Right lobe of liver (tissue), 6 donors: ENCODE data around the gene MEIKIN. TPM values are rescaled to one million over a fixed set of nuclear protein-coding genes. Genes with fewer than 3 reads are reported as not detected.

Experiments
- ATAC-seq, 4 donors: fragments of 200-7000 bp; cut with Tn5 transposase; one replicate each; pipeline ENCODE4 v1.9.1; 2020; ENCODE audit warnings: mild to moderate bottlenecking in 4 of 4, moderate library complexity in 4 of 4
- DNase-seq, 3 donors: peaks; one replicate each; pipeline ENCODE4 v3.0.0-alpha.2; 2020
- H3K27ac ChIP-seq, 3 donors: fragments of 200-600 bp; one replicate each; pipeline ENCODE4 v1.8.0; 2022
- H3K27me3 ChIP-seq, 2 donors: fragments of 200-600 bp; one replicate each; pipeline ENCODE4 v1.8.0; 2022
- H3K36me3 ChIP-seq, 4 donors: fragments of 200-600 bp; sonication (generic) in 1 of 4; one replicate each; pipeline versions ENCODE4 v1.5.1 to v1.8.0; 2017 to 2022; ENCODE audit warnings: control low read depth in 1 of 4
- H3K4me1 ChIP-seq, 4 donors: fragments of 200-600 bp; sonication (generic) in 1 of 4; one replicate each; pipeline versions ENCODE4 v1.5.1 to v1.8.0; 2017 to 2022; ENCODE audit warnings: control low read depth in 1 of 4
- H3K4me3 ChIP-seq, 3 donors: fragments of 200-600 bp; one replicate each; pipeline ENCODE4 v1.8.0; 2022
- H3K9me3 ChIP-seq, 4 donors: fragments of 200-600 bp; sonication (generic) in 1 of 4; one replicate each; pipeline versions ENCODE4 v1.5.1 to v1.8.0; 2017 to 2022; ENCODE audit warnings: control low read depth in 1 of 4
- POLR2A ChIP-seq: fragments of 450-650 bp; IDR thresholded peaks from one replicate; pipeline ENCODE4 v1.6.1; 2017; ENCODE audit warnings: antibody characterized with exemption, mild to moderate bottlenecking
- WGBS: methylation state at CpG from one replicate; pipeline ENCODE4 v1.1.6; 2018; ENCODE audit warnings: low coverage, low lambda C conversion rate; ENCODE audit not compliant: insufficient coverage; ENCODE audit errors: missing lambda C conversion rate; 5-methylcytosine and 5-hydroxymethylcytosine counted together
- intact Hi-C, 2 donors: fragments of 100-400 bp; cut with DNase I; formaldehyde crosslinking; loops; one replicate each; pipeline versions ENCODE4 v1.11.2 to v1.14.1; 2022
- total RNA-seq, 6 experiments: library from RNA; depleted of rRNA in 2 of 6; stranded (reverse); fragments of >200 nt in 2 of 6; fragmentation: NEBNext Ultra II Directional in 3 of 6; extraction: Animal tissue kit (Norgen Biotek cat#: 25700) in 3 of 6; gene quantifications; one replicate each; pipeline versions ENCODE4 v1.1.0 to v1.2.4, GENCODE V29; 2016 to 2023
- TF ChIP-seq, protein P1 (sequence below), 4 donors: fragments of 200-600 bp in 3 of 4; fragments of 450-650 bp in 1 of 4; IDR thresholded peaks; one replicate each; pipeline versions ENCODE4 v1.5.1 to v1.8.0; 2016 to 2022; ENCODE audit warnings: antibody characterized with exemption in 4 of 4, mild to moderate bottlenecking in 2 of 4
- donor health status: DM: no; HTN: yes; CAD: no.
- donor health status: DM: no; HTN: no; CAD: no.
- donor health status: DM: no; HTN: no; CAD: no.
- donor health status: DM: no; HTN: yes; CAD: no.
- donor health status: DM: no; HTN: yes; CAD: no.

MEIKIN gene
- total RNA-seq, 6 experiments from 2014 or later, result 0.55 TPM; not detected in 5

DNA sequence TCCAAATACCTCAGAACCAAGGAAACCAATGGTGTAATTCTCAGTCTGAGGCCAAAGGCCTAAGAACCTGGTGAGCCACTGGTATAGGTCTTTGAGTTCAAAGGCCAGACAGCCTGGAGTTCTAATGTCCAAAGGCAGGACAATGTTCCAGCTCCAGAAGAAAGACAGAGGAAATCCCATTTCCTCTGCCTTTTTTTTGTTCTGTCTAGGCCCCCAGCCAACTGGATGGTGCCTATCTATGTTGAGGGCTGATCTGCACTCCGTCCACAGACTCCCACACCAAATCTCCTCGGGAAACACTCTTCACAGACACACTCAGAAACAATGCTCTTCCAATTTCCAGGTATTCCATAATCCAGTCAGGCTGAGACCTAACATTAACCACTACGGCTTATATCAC lies 178.8 kb downstream of the MEIKIN start:
- Histone ChIP-seq H3K27me3 (no peaks in the 10 kb centered on the region), H3K4me3 (no peak overlapping the region), H3K36me3 (no peaks in the 10 kb centered on the region), H3K4me1 (peaks cover 0 to 7% (median 0%) of the 10 kb centered on the region in 4 donors), H3K9me3 (no peaks in the 10 kb centered on the region), H3K27ac (no peak overlapping the region)
- TF ChIP-seq, protein P1, sequence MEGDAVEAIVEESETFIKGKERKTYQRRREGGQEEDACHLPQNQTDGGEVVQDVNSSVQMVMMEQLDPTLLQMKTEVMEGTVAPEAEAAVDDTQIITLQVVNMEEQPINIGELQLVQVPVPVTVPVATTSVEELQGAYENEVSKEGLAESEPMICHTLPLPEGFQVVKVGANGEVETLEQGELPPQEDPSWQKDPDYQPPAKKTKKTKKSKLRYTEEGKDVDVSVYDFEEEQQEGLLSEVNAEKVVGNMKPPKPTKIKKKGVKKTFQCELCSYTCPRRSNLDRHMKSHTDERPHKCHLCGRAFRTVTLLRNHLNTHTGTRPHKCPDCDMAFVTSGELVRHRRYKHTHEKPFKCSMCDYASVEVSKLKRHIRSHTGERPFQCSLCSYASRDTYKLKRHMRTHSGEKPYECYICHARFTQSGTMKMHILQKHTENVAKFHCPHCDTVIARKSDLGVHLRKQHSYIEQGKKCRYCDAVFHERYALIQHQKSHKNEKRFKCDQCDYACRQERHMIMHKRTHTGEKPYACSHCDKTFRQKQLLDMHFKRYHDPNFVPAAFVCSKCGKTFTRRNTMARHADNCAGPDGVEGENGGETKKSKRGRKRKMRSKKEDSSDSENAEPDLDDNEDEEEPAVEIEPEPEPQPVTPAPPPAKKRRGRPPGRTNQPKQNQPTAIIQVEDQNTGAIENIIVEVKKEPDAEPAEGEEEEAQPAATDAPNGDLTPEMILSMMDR (IDR thresholded peaks at IDR 0.05), result no peak
- TF ChIP-seq POLR2A, result no peak
- intact Hi-C loops, result no loop called here
- DNase-seq (no peak), ATAC-seq (peak; percentile 46 to 51 (median 48))
- WGBS, result 80% methylated on average over 3 of the region's 3 CpGs

DNA sequence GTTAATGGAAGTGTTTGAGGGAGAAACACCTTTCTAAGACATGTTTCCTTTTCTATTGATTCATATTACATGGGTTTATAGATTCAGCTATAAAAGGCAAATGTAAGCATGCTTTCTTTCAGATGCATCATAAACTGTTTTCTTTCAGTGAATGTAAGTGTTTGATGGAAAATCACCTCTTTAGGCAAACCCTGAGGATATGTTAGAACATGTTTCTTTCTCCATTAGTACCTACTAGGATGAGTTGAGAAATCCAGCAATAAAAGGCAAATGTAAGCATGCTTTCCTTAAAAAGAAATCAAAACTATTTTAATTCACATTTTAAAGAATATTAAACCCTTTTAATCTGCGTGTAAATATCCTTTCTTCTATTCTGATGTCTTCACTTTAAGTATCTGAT lies 180.2 kb downstream of the MEIKIN start:
- WGBS, result 82% methylated on average over 1 of the region's 1 CpG
- intact Hi-C loops, result no loop called here
- Histone ChIP-seq H3K4me3 (no peak overlapping the region), H3K4me1 (peaks cover 0 to 14% (median 0%) of the 10 kb centered on the region in 4 donors), H3K36me3 (no peaks in the 10 kb centered on the region), H3K9me3 (no peaks in the 10 kb centered on the region), H3K27ac (no peak overlapping the region), H3K27me3 (no peaks in the 10 kb centered on the region)
- no peak for DNase-seq
- TF ChIP-seq, protein P1 (IDR thresholded peaks at IDR 0.05), result no peak
- no peak for ATAC-seq

DNA sequence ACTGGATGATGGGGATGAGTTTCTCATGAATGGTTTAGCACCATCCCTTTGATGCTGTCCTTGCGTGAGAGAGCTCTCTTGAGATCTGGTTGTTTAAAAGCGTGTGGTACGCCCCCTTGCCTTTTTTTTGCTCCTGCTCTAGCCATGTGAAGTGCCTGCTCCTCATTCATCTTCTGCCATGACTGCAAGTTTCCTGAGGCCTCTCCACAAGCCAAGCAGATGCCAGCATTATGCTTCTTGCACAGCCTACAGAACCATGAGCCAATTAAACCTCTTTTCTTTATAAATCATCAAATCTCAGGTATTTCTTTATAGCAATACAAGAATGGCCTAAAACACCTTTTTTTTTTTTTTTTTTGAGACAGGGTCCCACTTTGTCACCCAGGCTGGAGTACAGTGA lies 181.5 kb downstream of the MEIKIN start:
- Histone ChIP-seq H3K27ac (no peak overlapping the region), H3K36me3 (no peaks in the 10 kb centered on the region), H3K4me1 (peaks cover 0 to 14% (median 1%) of the 10 kb centered on the region in 4 donors), H3K4me3 (no peak overlapping the region), H3K27me3 (no peaks in the 10 kb centered on the region), H3K9me3 (no peaks in the 10 kb centered on the region)
- ATAC-seq, result no peak
- intact Hi-C loops, result no loop called here
- no CpG with 5 or more reads among the region's 3 CpGs for WGBS
- DNase-seq, result no peak
- TF ChIP-seq POLR2A, result no peak
- TF ChIP-seq, protein P1 (IDR thresholded peaks at IDR 0.05), result no peak

DNA sequence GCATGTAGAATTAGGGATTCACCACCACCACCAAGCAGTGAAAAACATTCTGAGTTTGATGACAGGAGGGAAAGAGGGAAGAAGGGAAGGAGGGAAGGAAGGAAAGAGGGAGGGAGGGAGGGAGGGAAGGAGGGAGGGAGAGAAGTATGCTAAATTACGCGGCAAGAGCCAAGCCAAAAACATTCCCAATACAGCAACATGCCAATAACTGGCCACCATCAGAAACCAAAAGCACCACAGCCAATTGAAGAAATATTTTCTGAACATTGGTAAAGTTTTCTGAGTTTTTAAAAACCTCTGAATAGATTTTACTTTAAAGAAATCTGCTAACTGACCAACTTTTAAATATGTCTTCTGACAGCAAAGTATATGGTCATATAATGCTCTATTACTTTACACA lies 184.7 kb downstream of the MEIKIN start:
- H3K9me3 ChIP-seq, result no peaks in the 10 kb centered on the region
- no peaks in the 10 kb centered on the region for H3K27me3 ChIP-seq
- intact Hi-C loops, result no loop called here
- TF ChIP-seq POLR2A, result no peak
- TF ChIP-seq, protein P1 (IDR thresholded peaks at IDR 0.05), result no peak
- no peaks in the 10 kb centered on the region for H3K36me3 ChIP-seq
- no peak overlapping the region for H3K4me3 ChIP-seq
- peaks cover 0 to 17% (median 4%) of the 10 kb centered on the region in 4 donors for H3K4me1 ChIP-seq
- DNase-seq (no peak), ATAC-seq (no peak)
- no peak overlapping the region for H3K27ac ChIP-seq
- WGBS, result 93% methylated on average over 2 of the region's 2 CpGs

DNA sequence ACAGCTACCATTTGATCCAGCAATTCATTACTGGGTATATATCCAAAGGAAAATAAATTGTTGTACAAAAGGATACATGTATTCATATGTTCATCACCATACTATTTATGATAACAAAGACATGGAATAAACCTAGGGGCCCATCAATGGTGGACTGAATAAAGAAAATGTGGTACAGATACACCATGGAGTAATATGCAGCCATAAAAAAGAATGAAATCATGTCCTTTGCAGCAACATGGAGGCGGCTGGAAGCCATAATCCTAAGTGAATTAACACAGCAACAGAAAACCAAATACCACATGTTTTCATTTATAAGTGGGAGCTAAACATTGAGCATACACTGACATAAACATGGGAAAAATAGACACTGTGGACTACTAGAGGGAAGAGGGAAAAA lies 185.8 kb downstream of the MEIKIN start:
- DNase-seq (no peak), ATAC-seq (no peak)
- Histone ChIP-seq H3K4me1 (peaks cover 0 to 17% (median 4%) of the 10 kb centered on the region in 4 donors), H3K4me3 (no peak overlapping the region), H3K27me3 (no peaks in the 10 kb centered on the region), H3K9me3 (no peaks in the 10 kb centered on the region), H3K36me3 (no peaks in the 10 kb centered on the region), H3K27ac (no peak overlapping the region)
- WGBS, result 100% methylated on average over 1 of the region's 1 CpG
- TF ChIP-seq POLR2A, result no peak
- TF ChIP-seq, protein P1 (IDR thresholded peaks at IDR 0.05), result no peak
- intact Hi-C loops, result no loop called here
